Kidney epithelial cell (primary cell): ENCODE data around the gene DSCAM. TPM values are rescaled to one million over a fixed set of nuclear protein-coding genes. Genes with fewer than 3 reads are reported as not detected.

Experiments used
- DNase-seq: peaks from one replicate; pipeline ENCODE4 v3.0.0-alpha.2; 2010; ENCODE audit warnings: low read depth
- H3K27me3 ChIP-seq: 2 replicates; pipeline ENCODE4 v1.6.0; 2011; ENCODE audit warnings: low read length; ENCODE audit not compliant: control insufficient read depth, insufficient read depth
- H3K36me3 ChIP-seq: 2 replicates; pipeline ENCODE4 v1.5.1; 2011; ENCODE audit warnings: low read length; ENCODE audit not compliant: control insufficient read depth, insufficient read depth
- H3K4me3 ChIP-seq: 2 replicates; pipeline ENCODE4 v1.5.1; 2011; ENCODE audit warnings: low read depth, mild to moderate bottlenecking, control low read depth, low read length
- total RNA-seq: library from RNA; depleted of rRNA; stranded (reverse); fragments of >200 nt; gene quantifications from 2 replicates; pipeline ENCODE4 v1.2.3, GENCODE V29; 2015
- TF ChIP-seq, protein P1 (sequence below): IDR thresholded peaks from 2 replicates; pipeline ENCODE4 v1.5.1; 2011; ENCODE audit warnings: mild to moderate bottlenecking, moderate library complexity, low read length, control low read depth, inconsistent platforms; ENCODE audit not compliant: insufficient read depth, poor library complexity, severe bottlenecking

DSCAM gene
- total RNA-seq, 1 donor from 2014 or later = 0.21 TPM

DNA sequence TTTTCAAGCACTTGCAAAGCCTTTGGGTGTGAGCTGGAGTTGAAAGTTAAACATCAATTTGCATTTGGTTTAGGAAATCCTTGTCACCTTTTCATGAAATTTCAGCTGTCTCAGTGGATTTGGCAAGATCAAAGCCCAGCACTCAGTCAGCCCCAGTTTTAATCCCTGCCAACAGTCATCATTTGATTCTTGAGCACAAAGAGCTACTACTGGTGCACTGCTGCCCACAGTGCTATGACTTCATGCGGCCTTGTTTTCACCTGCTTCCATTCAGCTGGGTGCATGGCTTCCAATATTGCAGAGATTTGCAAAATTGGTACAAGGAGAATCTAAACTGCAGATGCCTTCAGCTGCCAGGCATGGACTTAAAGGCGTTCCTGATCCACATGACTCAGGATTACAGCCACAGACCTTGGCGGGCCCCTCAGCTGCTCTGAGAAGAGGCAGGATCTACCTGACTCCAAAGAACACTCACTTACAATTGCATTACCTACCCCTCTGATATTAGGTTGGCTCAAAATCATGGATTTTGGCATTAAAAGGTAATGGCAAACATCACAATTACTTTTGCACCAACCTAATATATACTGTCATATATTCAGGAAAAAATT, 259.1 kb downstream of the DSCAM start:
- no peaks in the 10 kb centered on the region for H3K36me3 ChIP-seq
- no peak for DNase-seq
- no peak overlapping the region for H3K4me3 ChIP-seq
- TF ChIP-seq, protein P1, sequence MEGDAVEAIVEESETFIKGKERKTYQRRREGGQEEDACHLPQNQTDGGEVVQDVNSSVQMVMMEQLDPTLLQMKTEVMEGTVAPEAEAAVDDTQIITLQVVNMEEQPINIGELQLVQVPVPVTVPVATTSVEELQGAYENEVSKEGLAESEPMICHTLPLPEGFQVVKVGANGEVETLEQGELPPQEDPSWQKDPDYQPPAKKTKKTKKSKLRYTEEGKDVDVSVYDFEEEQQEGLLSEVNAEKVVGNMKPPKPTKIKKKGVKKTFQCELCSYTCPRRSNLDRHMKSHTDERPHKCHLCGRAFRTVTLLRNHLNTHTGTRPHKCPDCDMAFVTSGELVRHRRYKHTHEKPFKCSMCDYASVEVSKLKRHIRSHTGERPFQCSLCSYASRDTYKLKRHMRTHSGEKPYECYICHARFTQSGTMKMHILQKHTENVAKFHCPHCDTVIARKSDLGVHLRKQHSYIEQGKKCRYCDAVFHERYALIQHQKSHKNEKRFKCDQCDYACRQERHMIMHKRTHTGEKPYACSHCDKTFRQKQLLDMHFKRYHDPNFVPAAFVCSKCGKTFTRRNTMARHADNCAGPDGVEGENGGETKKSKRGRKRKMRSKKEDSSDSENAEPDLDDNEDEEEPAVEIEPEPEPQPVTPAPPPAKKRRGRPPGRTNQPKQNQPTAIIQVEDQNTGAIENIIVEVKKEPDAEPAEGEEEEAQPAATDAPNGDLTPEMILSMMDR = no peak
- no peaks in the 10 kb centered on the region for H3K27me3 ChIP-seq

DNA sequence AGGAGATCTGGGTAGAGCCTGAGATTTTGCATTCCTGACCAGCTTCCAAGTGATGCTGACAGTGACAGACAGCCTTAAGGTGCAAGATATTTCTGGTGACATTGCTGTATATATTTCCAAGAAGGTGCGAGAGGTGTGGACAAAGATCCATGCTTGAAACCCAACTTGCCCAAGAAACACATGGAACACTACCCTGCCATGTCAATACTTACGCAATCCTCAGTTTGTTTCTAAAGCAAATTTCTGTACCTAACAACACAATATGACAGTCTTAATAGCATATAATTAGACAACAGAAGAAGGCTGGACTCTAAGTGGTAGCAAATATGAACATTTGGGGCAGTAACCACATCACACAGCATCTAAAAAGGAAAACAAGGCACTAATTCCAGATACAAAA, 260.4 kb downstream of the DSCAM start:
- Histone ChIP-seq H3K4me3 (no peak overlapping the region), H3K27me3 (no peaks in the 10 kb centered on the region), H3K36me3 (no peaks in the 10 kb centered on the region)
- TF ChIP-seq, protein P1 = no peak
- no peak for DNase-seq

DNA sequence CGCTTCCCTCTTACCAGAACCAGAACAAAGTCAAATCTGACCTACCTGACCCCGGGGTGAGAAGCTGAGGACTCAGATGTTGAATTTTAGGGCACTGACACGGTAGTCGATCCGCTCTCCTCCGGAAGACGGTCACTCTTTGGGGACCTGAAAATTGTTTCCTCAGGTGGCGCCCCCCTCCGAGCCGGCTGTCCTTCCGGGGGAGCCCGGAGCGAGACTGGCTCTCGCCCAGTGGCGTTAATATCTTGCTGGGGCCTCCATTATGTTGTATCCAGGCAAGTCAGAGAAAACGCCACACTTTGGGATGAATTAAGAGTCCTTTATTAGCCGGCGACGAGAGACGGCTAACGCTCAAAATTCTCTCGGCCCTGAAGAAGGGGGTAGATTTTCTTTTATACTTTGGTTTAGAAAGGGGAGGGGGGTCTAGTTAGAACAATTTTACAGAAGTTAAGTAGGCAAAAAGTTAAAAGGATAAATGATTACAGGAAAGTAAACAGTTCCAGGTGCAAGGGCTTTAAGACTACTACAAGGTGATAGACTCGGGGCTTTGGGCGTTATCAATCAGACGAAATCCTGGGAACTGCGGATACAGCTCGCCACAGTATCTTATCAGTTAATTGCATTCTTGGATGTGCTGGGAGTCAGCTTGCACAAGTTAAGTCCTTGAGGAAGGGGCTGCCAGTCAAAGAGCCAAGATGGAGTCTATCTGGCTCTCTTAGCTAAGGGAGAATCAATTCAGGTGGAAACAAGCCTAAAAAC, 269.5 kb downstream of the DSCAM start:
- H3K27me3 ChIP-seq = no peaks in the 10 kb centered on the region
- no peak overlapping the region for H3K4me3 ChIP-seq
- H3K36me3 ChIP-seq = no peaks in the 10 kb centered on the region
- no peak for DNase-seq
- TF ChIP-seq, protein P1 = no peak

DNA sequence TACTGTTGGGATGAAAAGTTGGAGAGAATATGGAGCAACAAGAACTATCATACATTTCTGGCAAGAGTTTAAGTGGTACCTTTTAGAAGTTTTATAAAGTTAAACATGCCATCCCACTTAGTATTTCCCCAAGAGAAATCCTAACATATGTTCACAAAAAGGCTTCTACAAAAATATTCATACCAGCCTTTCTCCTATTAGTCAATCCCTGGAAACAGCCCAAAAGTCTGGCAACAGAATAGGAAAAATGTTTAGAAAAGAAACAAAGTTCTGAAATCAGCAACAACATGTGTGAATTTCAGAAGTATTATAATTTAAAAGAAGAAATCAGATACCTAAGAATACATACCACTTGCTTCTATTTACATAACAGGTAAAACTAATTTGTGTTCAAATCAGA, 271.0 kb downstream of the DSCAM start:
- TF ChIP-seq, protein P1 = no peak
- no peaks in the 10 kb centered on the region for H3K36me3 ChIP-seq
- no peaks in the 10 kb centered on the region for H3K27me3 ChIP-seq
- no peak overlapping the region for H3K4me3 ChIP-seq
- no peak for DNase-seq

DNA sequence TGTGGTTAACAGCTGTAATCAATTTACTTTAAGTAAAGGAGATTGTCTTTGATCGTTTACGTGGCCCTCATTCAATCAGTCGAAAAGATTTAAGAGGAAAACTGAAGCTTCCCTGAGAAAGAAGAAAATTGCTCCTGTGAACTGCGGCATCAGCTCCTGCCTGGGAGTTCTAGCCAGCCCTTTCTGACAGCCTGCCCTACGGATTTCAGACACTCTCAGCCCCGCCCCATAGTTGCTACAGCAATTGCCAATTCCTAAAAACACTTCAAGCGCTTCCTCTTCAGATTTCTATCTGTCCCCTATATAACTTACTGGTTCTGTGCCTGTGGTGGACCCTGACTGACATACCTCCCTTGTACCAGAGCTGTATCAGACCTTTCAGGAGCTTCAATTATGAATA, 277.6 kb downstream of the DSCAM start:
- no peaks in the 10 kb centered on the region for H3K36me3 ChIP-seq
- H3K4me3 ChIP-seq = no peak overlapping the region
- TF ChIP-seq, protein P1 = no peak
- no peak for DNase-seq
- no peaks in the 10 kb centered on the region for H3K27me3 ChIP-seq

DNA sequence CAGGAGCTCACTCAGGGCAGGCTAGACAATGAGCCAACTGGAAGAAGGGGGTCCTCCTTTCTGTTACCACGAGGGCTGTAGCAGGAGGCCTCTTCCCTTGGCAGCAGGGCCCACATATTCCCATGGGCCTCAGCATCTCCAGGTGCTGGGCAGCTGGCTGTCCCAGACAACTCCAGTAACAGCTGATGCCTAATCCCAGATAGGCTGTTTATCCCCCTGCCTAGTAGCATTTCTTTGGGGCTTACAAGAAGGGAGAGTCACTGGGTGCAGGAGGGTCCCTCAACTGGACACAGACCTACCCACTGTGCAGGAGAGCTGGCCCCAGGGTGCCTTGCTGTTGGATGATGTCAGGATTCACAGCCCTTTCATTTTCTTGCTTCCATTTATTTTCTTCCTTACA, 278.2 kb downstream of the DSCAM start:
- no peak overlapping the region for H3K4me3 ChIP-seq
- no peaks in the 10 kb centered on the region for H3K27me3 ChIP-seq
- TF ChIP-seq, protein P1 = no peak

More for the DNA sequence above, 278.2 kb downstream of the DSCAM start:
- no peaks in the 10 kb centered on the region for H3K36me3 ChIP-seq
- no peak for DNase-seq
